H9 (cell line): ENCODE measurements around the gene MED22. TPM values are rescaled to one million over a fixed set of nuclear protein-coding genes. Genes with fewer than 3 reads are reported as not detected.

Experiments used
- DNase-seq: peaks from one replicate; pipeline ENCODE4 v3.0.0-alpha.2; 2017
- H2AFZ ChIP-seq: one replicate; pipeline ENCODE4 v1.6.1; 2013; ENCODE audit warnings: mild to moderate bottlenecking, low read length, control low read depth, moderate library complexity
- H2AK5ac ChIP-seq: 2 replicates; pipeline ENCODE4 v1.6.1; 2013; ENCODE audit warnings: low read length, control low read depth, mixed read lengths; ENCODE audit not compliant: insufficient read length
- H2BK120ac ChIP-seq: one replicate; pipeline ENCODE4 v1.6.1; 2013; ENCODE audit warnings: low read depth, mild to moderate bottlenecking, low read length, control low read depth, inconsistent platforms; ENCODE audit not compliant: poor library complexity, severe bottlenecking
- H2BK12ac ChIP-seq: 2 replicates; pipeline ENCODE4 v1.6.1; 2013; ENCODE audit warnings: low read length, control low read depth, mixed read lengths, low read depth; ENCODE audit not compliant: insufficient read length
- H2BK15ac ChIP-seq: 2 replicates; pipeline ENCODE4 v1.6.1; 2013; ENCODE audit warnings: low read depth, low read length, control low read depth
- H2BK20ac ChIP-seq: one replicate; pipeline ENCODE4 v1.6.1; 2013; ENCODE audit warnings: low read depth, mild to moderate bottlenecking, low read length, control low read depth, inconsistent platforms; ENCODE audit not compliant: poor library complexity, severe bottlenecking
- H2BK5ac ChIP-seq: 2 replicates; pipeline ENCODE4 v1.6.1; 2013; ENCODE audit warnings: low read length, control low read depth, mixed read lengths; ENCODE audit not compliant: insufficient read length
- H3K14ac ChIP-seq: 2 replicates; pipeline ENCODE4 v1.6.1; 2013; ENCODE audit warnings: low read length, control low read depth; ENCODE audit not compliant: insufficient read depth
- H3K18ac ChIP-seq: 2 replicates; pipeline ENCODE4 v1.6.1; 2013; ENCODE audit warnings: low read depth, mild to moderate bottlenecking, mixed read lengths, low read length, control low read depth; ENCODE audit not compliant: insufficient read length
- H3K23ac ChIP-seq: 2 replicates; pipeline ENCODE4 v1.6.1; 2013; ENCODE audit warnings: low read length, control low read depth, mixed read lengths, low read depth; ENCODE audit not compliant: insufficient read length
- H3K23me2 ChIP-seq: 2 replicates; pipeline ENCODE4 v1.6.1; 2013; ENCODE audit warnings: low read depth, mild to moderate bottlenecking, mixed read lengths, low read length, control low read depth; ENCODE audit not compliant: insufficient read length, poor library complexity, severe bottlenecking
- H3K27ac ChIP-seq: 2 replicates; pipeline ENCODE4 v1.5.1; 2013; ENCODE audit warnings: low read length, control low read depth, mixed read lengths, low read depth; ENCODE audit not compliant: insufficient read length
- H3K27me3 ChIP-seq: 2 replicates; pipeline ENCODE4 v1.6.1; 2013; ENCODE audit warnings: low read length, control low read depth, inconsistent platforms; ENCODE audit not compliant: insufficient read depth
- H3K4ac ChIP-seq: 2 replicates; pipeline ENCODE4 v1.6.1; 2013; ENCODE audit warnings: low read depth, mild to moderate bottlenecking, control low read depth, inconsistent platforms, low read length, moderate library complexity
- H3K4me1 ChIP-seq: 2 replicates; pipeline ENCODE4 v1.6.1; 2013; ENCODE audit warnings: low read length, control low read depth, inconsistent platforms; ENCODE audit not compliant: insufficient read depth
- H3K4me2 ChIP-seq: 2 replicates; pipeline ENCODE4 v1.6.1; 2013; ENCODE audit warnings: low read length, control low read depth, mixed read lengths; ENCODE audit not compliant: insufficient read length, insufficient read depth
- H3K56ac ChIP-seq: 2 replicates; pipeline ENCODE4 v1.6.1; 2013; ENCODE audit warnings: low read depth, mild to moderate bottlenecking, mixed read lengths, low read length, control low read depth; ENCODE audit not compliant: insufficient read length
- H3K79me1 ChIP-seq: 2 replicates; pipeline ENCODE4 v1.6.1; 2013; ENCODE audit warnings: low read depth, mild to moderate bottlenecking, moderate library complexity, low read length, control low read depth, inconsistent platforms; ENCODE audit not compliant: insufficient read depth, poor library complexity, severe bottlenecking
- H3K79me2 ChIP-seq: 2 replicates; pipeline ENCODE4 v1.6.1; 2013; ENCODE audit warnings: low read length, control low read depth, inconsistent platforms; ENCODE audit not compliant: insufficient read depth
- H3K9ac ChIP-seq: 2 replicates; pipeline ENCODE4 v1.6.1; 2013; ENCODE audit warnings: low read length, control low read depth, mixed read lengths; ENCODE audit not compliant: insufficient read length; ENCODE audit errors: extremely low read depth
- H3K9me3 ChIP-seq: one replicate; pipeline ENCODE4 v1.6.1; 2013; ENCODE audit warnings: low read depth, low read length, inconsistent platforms; ENCODE audit not compliant: control insufficient read depth
- H3T11ph ChIP-seq: one replicate; pipeline ENCODE4 v1.6.1; 2013; ENCODE audit warnings: mild to moderate bottlenecking, low read length, control low read depth, inconsistent platforms
- H4K20me1 ChIP-seq: one replicate; pipeline ENCODE4 v1.6.1; 2013; ENCODE audit not compliant: control insufficient read depth, insufficient read length, insufficient read depth
- H4K5ac ChIP-seq: 2 replicates; pipeline ENCODE4 v1.6.1; 2013; ENCODE audit warnings: low read depth, mild to moderate bottlenecking, mixed read lengths, low read length, control low read depth; ENCODE audit not compliant: insufficient read length
- H4K8ac ChIP-seq: replicated peaks from 2 replicates; pipeline ENCODE4 v1.6.1; 2013; ENCODE audit warnings: low read length, control low read depth, mixed read lengths, low read depth; ENCODE audit not compliant: insufficient read length
- H4K91ac ChIP-seq: 2 replicates; pipeline ENCODE4 v1.6.1; 2013; ENCODE audit warnings: low read depth, mild to moderate bottlenecking, moderate library complexity, mixed read lengths, low read length, control low read depth; ENCODE audit not compliant: insufficient read length
- H3K27ac Mint-ChIP-seq, 3 experiments: 2 replicates in 2 of 3; 3 replicates in 1 of 3; pipeline ENCODE4 v1.8.0; 2020 to 2021; ENCODE audit warnings: mixed read lengths in 3 of 3, mild to moderate bottlenecking in 1 of 3, moderate library complexity in 1 of 3
- H3K27me3 Mint-ChIP-seq: 2 replicates; pipeline ENCODE4 v1.8.0; 2021; ENCODE audit warnings: low read depth, mild to moderate bottlenecking, moderate library complexity, mixed read lengths
- H3K36me3 Mint-ChIP-seq, 3 experiments: 2 replicates in 2 of 3; 3 replicates in 1 of 3; pipeline ENCODE4 v1.8.0; 2020 to 2021; ENCODE audit warnings: low read depth in 3 of 3, mixed read lengths in 3 of 3; ENCODE audit not compliant: insufficient read depth in 1 of 3
- H3K4me1 Mint-ChIP-seq, 2 experiments: 2 replicates each; pipeline ENCODE4 v1.8.0; 2020; ENCODE audit warnings: mixed read lengths in 2 of 2
- H3K4me3 Mint-ChIP-seq, 2 experiments: 2 replicates in 1 of 2; 3 replicates in 1 of 2; pipeline ENCODE4 v1.8.0; 2020 to 2021; ENCODE audit warnings: mild to moderate bottlenecking in 2 of 2, mixed read lengths in 2 of 2, moderate library complexity in 1 of 2
- H3K9me3 Mint-ChIP-seq, 2 experiments: 2 replicates in 1 of 2; 3 replicates in 1 of 2; pipeline ENCODE4 v1.8.0; 2020; ENCODE audit warnings: mild to moderate bottlenecking in 2 of 2, mixed read lengths in 2 of 2, moderate library complexity in 1 of 2
- CTCF ChIP-seq: fragments of 200-600 bp; sonication (generic); conservative IDR thresholded peaks from 3 replicates; pipeline ENCODE4 v1.8.0; 2021; ENCODE audit warnings: antibody characterized with exemption, mild to moderate bottlenecking
- WGBS: extraction: QIAGEN DNeasy Blood & Tissue Kit; methylation state at CpG from one replicate; pipeline ENCODE4 v1.1.7; 2013; ENCODE audit warnings: missing lambda C conversion rate, low lambda C conversion rate, mixed read lengths; ENCODE audit not compliant: insufficient read length; ENCODE audit errors: extremely low coverage; 5-methylcytosine and 5-hydroxymethylcytosine counted together
- total RNA-seq: library from RNA; stranded (reverse); gene quantifications from 2 replicates; pipeline ENCODE4 v1.2.1, GENCODE V29; 2021

Gene MED22
- total RNA-seq, 1 experiment from 2014 or later = 60.1 TPM

- peaks cover 11 to 13% of the 10 kb centered on the region in 2 experiments for H3K4me1 Mint-ChIP-seq
- no CpG with 5 or more reads among the region's 120 CpGs for WGBS
- H3K56ac ChIP-seq = no peak within 1 kb of the TSS
These were observed 28.1 kb upstream of the MED22 start, which contains the start of the genes STKLD1 and SURF4 for GRCh38 chr9:133375724-133376654. STKLD1 (plus strand) TSS chr9:133376366; CDS start chr9:133376474, 108 bp downstream. SURF4 (minus strand) TSS chr9:133376060; CDS start chr9:133375969, 91 bp downstream.

More at GRCh38 chr9:133375724-133376654, 28.1 kb upstream of the MED22 start, which contains the start of the genes STKLD1 and SURF4:
- Histone ChIP-seq H4K8ac (no peak within 1 kb of the TSS), H4K20me1 (no peaks in the 10 kb centered on the region), H3K4ac (no peak within 1 kb of the TSS), H3K23ac (no peak within 1 kb of the TSS), H2BK15ac (no peak within 1 kb of the TSS), H3K79me2 (peaks cover 33% of the 10 kb centered on the region; the same call in 1 of the 2 replicates), H2BK12ac (no peak within 1 kb of the TSS), H2AFZ (no peak within 1 kb of the TSS), H3K23me2 (peaks cover 6% of the 10 kb centered on the region), H3K27me3 (no peaks in the 10 kb centered on the region), H3K27ac (no peak within 1 kb of the TSS), H4K5ac (no peak within 1 kb of the TSS), H2BK120ac (no peak within 1 kb of the TSS), H3K9ac (peak within 1 kb of the TSS; percentile 75), H2BK20ac (no peak within 1 kb of the TSS), H3K4me2 (peak within 1 kb of the TSS; percentile 98), H3K4me1 (no peaks in the 10 kb centered on the region), H3K18ac (peak within 1 kb of the TSS; percentile 82), H4K91ac (no peak within 1 kb of the TSS), H3T11ph (no peak within 1 kb of the TSS), H3K14ac (peak within 1 kb of the TSS; percentile 90; the same call in 1 of the 2 replicates), H2BK5ac (no peak within 1 kb of the TSS), H3K9me3 (no peaks in the 10 kb centered on the region), H2AK5ac (no peak within 1 kb of the TSS), H3K79me1 (peaks cover 16% of the 10 kb centered on the region)
- Mint-ChIP-seq H3K9me3 (peaks cover 3 to 4% of the 10 kb centered on the region in 2 experiments; a peak in 3 of 5 replicates), H3K27ac (peak within 1 kb of the TSS; percentile 82 to 97 (median 95); a peak in 6 of 7 replicates), H3K36me3 (peaks cover 10 to 28% (median 19%) of the 10 kb centered on the region in 3 experiments; a peak in 6 of 7 replicates), H3K4me3 (peak within 1 kb of the TSS; percentile 95 to 98), H3K27me3 (peaks cover 30% of the 10 kb centered on the region)
- peak; percentile 95 for DNase-seq
- no peak for TF ChIP-seq CTCF
